Vagina (tissue), 2 donors: ENCODE measurements around the gene LYZ. TPM values are rescaled to one million over a fixed set of nuclear protein-coding genes. Genes with fewer than 3 reads are reported as not detected.
A peak's percentile ranks its signal among the peaks of the same experiment; 100 is the strongest.

Source experiments
- DNase-seq, 2 donors: peaks; one replicate each; pipeline ENCODE4 v3.0.0-alpha.2; 2017; ENCODE audit errors: extremely low spot score in 2 of 2
- H3K27ac ChIP-seq: fragments of 200-600 bp; sonication (generic); one replicate; pipeline ENCODE4 v1.5.1; 2019
- H3K27me3 ChIP-seq: fragments of 200-600 bp; sonication (generic); one replicate; pipeline ENCODE4 v1.5.1; 2019
- H3K36me3 ChIP-seq, 2 donors: fragments of 200-600 bp; sonication (generic); one replicate each; pipeline ENCODE4 v1.5.1; 2017 to 2019
- H3K4me1 ChIP-seq: fragments of 200-600 bp; sonication (generic); one replicate; pipeline ENCODE4 v1.5.1; 2019
- H3K4me3 ChIP-seq, 2 donors: fragments of 200-600 bp; sonication (generic); 1 replicate in 1 of 2; 2 replicates in 1 of 2; pipeline ENCODE4 v1.5.1; 2016 to 2019
- H3K9me3 ChIP-seq: fragments of 200-600 bp; sonication (generic); one replicate; pipeline ENCODE4 v1.5.1; 2019
- POLR2A ChIP-seq, 2 donors: fragments of 450-650 bp; IDR thresholded peaks; one replicate each; pipeline ENCODE4 v1.6.1; 2017; ENCODE audit warnings: antibody characterized with exemption in 2 of 2, mild to moderate bottlenecking in 2 of 2, moderate library complexity in 2 of 2
- POLR2AphosphoS5 ChIP-seq, 2 donors: sonication (generic); formaldehyde crosslinking; IDR thresholded peaks; one replicate each; pipeline ENCODE4 v1.9.0; 2017; ENCODE audit warnings: antibody characterized with exemption in 2 of 2, mild to moderate bottlenecking in 2 of 2, low read depth in 1 of 2; ENCODE audit not compliant: insufficient read depth in 1 of 2
- intact Hi-C: fragments of 100-400 bp; cut with DNase I; formaldehyde crosslinking; loops from one replicate; pipeline ENCODE4 v1.15.1; 2023
- total RNA-seq: library from RNA; depleted of rRNA; stranded (reverse); fragments of >200 nt; gene quantifications from one replicate; pipeline ENCODE4 v1.2.3, GENCODE V29; 2016
- TF ChIP-seq, protein P1 (sequence below), 3 experiments: fragments of 450-650 bp in 2 of 3; fragments of 200-600 bp in 1 of 3; sonication (generic) in 1 of 3; IDR thresholded peaks; one replicate each; pipeline ENCODE4 v1.5.1; 2017 to 2019; ENCODE audit warnings: antibody characterized with exemption in 3 of 3, mild to moderate bottlenecking in 2 of 3, moderate library complexity in 2 of 3

Gene LYZ
- total RNA-seq, 1 donor from 2014 or later = 15.2 TPM

DNA sequence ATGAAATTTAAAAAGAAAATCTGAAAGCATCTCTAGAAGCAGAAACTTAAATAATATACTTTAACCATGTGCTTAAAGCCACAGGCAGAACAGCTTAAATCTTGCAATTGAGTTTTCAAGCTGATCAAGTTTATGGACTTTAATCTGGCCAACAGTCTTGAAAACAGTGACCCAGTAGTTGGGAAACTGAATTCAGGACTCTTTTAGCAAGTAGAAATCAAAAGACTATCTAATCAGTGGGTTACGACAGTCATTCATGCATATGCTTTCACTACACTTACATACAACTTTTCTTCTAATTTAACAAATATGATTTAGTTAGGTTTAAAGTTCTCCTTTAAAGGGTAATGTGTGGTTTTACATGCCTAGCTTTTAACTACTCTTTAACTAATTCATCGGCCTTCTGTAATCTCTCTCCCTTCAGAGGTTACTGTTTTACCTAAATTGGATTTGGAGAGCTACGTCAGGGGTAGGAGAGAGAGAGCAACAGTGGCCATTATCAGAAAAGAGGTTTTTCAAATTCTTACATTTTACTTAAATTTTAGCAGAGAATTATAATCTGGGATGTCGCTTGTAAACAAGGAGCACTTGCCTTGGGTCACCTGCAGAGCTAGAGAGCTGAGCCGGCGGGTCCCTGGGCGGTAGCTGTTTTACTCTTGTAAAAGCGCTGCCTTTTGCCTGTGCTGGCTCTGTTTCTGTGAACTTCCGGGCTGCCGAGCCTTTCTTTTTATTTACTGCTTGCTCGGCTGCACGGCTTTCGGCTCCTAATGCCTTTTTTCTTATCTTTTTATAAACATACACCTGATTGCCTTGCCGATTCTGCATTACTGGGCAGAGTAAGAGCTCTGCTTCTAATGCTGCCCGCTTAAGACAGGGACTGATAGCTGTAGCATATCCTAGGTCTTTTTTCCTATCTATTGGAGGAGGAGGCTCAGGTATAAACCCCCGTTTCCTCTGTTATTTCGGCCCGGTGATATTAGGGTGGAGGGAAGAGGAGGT lies 17.4 kb upstream of the LYZ start:
- Histone ChIP-seq H3K4me1 (peaks cover 6% of the 10 kb centered on the region), H3K4me3 (peak overlapping the region; percentile 33 to 38), H3K27me3 (no peaks in the 10 kb centered on the region), H3K9me3 (no peaks in the 10 kb centered on the region), H3K36me3 (no peaks in the 10 kb centered on the region), H3K27ac (no peak overlapping the region)
- no peak for DNase-seq
- TF ChIP-seq, protein P1, sequence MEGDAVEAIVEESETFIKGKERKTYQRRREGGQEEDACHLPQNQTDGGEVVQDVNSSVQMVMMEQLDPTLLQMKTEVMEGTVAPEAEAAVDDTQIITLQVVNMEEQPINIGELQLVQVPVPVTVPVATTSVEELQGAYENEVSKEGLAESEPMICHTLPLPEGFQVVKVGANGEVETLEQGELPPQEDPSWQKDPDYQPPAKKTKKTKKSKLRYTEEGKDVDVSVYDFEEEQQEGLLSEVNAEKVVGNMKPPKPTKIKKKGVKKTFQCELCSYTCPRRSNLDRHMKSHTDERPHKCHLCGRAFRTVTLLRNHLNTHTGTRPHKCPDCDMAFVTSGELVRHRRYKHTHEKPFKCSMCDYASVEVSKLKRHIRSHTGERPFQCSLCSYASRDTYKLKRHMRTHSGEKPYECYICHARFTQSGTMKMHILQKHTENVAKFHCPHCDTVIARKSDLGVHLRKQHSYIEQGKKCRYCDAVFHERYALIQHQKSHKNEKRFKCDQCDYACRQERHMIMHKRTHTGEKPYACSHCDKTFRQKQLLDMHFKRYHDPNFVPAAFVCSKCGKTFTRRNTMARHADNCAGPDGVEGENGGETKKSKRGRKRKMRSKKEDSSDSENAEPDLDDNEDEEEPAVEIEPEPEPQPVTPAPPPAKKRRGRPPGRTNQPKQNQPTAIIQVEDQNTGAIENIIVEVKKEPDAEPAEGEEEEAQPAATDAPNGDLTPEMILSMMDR (IDR thresholded peaks at IDR 0.05) = no peak
- TF ChIP-seq POLR2A (IDR thresholded peaks at IDR 0.05) (no peak), POLR2AphosphoS5 (IDR thresholded peaks at IDR 0.05; ENCODE audit: insufficient read depth in 1 of 2, low read depth in 1 of 2) (no peak)
- intact Hi-C loops = no loop called here

DNA sequence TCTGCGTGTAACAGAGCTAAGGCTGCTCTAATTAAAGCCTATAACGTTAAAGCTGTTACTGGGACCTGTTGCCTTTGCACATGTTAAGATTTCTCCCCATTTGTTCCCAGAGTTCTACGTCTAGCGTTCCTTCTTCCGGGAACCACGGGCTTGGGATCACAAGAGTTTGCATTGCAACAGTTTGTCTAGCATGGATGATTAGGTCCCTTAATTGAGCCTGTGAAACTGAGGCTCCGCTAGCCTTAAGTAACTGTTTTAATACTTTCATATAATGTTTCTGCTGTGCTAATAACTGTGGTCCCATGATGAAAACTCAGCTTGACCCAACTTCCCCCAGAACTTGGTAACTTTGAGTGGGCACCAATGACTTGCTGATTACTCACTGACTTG lies 16.7 kb upstream of the LYZ start:
- intact Hi-C loops = no loop called here
- H3K36me3 ChIP-seq = no peaks in the 10 kb centered on the region
- peak overlapping the region; percentile 33 to 38 for H3K4me3 ChIP-seq
- no peaks in the 10 kb centered on the region for H3K9me3 ChIP-seq
- H3K4me1 ChIP-seq = peaks cover 6% of the 10 kb centered on the region
- H3K27ac ChIP-seq = no peak overlapping the region
- no peaks in the 10 kb centered on the region for H3K27me3 ChIP-seq
- TF ChIP-seq POLR2AphosphoS5 (IDR thresholded peaks at IDR 0.05; ENCODE audit: insufficient read depth in 1 of 2, low read depth in 1 of 2) = no peak
- TF ChIP-seq, protein P1 (IDR thresholded peaks at IDR 0.05) = no peak
- TF ChIP-seq POLR2A (IDR thresholded peaks at IDR 0.05) = no peak
- no peak for DNase-seq

DNA sequence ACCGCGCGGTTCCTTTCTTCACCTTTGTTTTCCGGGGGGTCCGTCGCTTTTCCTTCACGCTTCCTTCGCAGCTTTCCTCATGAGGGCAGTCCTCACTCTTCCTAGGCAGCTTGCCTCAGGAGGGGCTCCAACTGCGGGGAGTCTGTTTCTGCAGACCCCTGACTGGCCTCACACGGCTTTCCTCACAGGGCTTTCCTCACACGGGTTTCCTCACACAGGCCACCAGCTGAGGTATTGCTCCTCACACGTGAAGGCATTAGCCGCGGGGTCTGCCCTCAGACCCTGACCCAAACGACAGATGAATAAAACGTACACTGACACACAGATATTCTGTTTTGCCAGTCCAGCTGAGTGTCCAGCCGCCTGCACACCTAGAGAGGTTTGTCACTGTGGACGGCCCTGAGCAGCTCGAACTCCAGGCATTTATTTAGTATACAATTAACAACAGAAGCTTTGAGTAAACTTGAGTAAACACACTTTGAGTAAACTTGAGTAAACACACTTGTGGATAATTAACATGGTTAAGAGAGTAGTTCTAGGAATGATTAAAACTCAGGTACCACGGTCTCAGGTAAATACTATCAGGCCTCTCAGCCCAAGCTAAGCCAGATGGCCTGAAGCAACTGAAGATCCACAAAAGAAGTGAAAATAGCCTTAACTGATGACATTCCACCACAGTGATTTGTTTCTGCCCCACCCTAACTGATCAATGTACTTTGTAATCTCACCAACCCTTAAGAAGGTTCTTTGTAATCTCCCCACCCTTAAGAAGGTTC lies 16.1 kb upstream of the LYZ start:
- DNase-seq = no peak
- Histone ChIP-seq H3K27ac (no peak overlapping the region), H3K9me3 (no peaks in the 10 kb centered on the region), H3K27me3 (no peaks in the 10 kb centered on the region), H3K4me3 (no peak overlapping the region), H3K36me3 (no peaks in the 10 kb centered on the region), H3K4me1 (peaks cover 6% of the 10 kb centered on the region)
- TF ChIP-seq POLR2AphosphoS5 (IDR thresholded peaks at IDR 0.05; ENCODE audit: insufficient read depth in 1 of 2, low read depth in 1 of 2) (no peak), POLR2A (IDR thresholded peaks at IDR 0.05) (no peak)
- TF ChIP-seq, protein P1 (IDR thresholded peaks at IDR 0.05) = no peak
- intact Hi-C loops = no loop called here

DNA sequence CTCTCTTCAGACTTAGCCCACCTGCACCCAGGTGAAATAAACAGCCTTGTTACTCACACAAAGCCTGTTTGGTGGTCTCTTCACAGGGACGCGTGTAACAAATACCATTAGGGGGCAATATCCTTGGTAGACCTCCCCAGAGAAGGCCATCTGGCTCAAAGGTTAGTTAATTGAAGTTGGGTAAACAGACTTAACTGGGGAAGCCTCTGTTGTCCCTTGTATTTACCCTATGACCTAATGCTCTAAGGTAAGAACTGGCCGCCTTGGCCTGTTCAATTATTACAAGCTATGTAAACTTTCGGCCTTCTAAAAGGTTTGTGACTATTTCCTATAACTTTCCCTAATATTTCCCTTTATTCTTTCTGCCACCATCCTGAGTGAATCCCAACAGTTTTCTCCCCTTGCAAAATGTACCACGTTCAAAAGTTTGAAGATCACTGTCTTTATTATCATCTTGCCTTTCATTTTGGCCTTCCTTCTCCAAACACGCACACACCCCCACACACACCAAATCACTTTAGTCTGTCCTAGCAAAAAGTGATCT lies 15.3 kb upstream of the LYZ start:
- H3K4me3 ChIP-seq = no peak overlapping the region
- H3K27ac ChIP-seq = no peak overlapping the region
- TF ChIP-seq POLR2AphosphoS5 (IDR thresholded peaks at IDR 0.05; ENCODE audit: insufficient read depth in 1 of 2, low read depth in 1 of 2) = no peak
- no peak for TF ChIP-seq POLR2A (IDR thresholded peaks at IDR 0.05)
- TF ChIP-seq, protein P1 (IDR thresholded peaks at IDR 0.05) = no peak
- no peaks in the 10 kb centered on the region for H3K36me3 ChIP-seq
- peaks cover 6% of the 10 kb centered on the region for H3K4me1 ChIP-seq
- intact Hi-C loops = no loop called here
- DNase-seq = no peak
- H3K27me3 ChIP-seq = no peaks in the 10 kb centered on the region
- H3K9me3 ChIP-seq = no peaks in the 10 kb centered on the region
